ENCODE measurements around the gene MAPK10.
"Not testable (repeated sequence)": the region's sequence is repeated elsewhere in the genome, so short reads cannot be mapped to it uniquely, and the experiment has no call there.

MAPK10 gene

DNA sequence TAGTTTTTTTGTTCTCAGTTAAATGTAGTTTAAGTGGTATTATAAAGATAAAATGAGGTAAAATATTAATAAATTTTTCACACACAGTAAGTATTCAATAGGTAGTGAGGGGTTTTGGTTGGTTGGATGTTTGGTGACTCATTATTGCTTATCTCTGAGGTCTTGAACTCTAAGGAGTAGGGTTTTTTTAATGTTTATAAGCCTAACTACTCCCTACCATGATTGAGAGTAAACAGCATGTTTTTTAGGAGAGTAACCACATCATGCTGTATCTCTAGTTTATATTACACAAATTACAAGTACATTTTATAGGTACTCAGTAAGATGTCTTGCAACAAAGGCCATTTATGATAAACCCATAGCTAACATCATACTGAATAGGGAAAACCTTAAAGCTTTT is 181.6 kb downstream of the MAPK10 start:
- DNase-seq = no peak

DNA sequence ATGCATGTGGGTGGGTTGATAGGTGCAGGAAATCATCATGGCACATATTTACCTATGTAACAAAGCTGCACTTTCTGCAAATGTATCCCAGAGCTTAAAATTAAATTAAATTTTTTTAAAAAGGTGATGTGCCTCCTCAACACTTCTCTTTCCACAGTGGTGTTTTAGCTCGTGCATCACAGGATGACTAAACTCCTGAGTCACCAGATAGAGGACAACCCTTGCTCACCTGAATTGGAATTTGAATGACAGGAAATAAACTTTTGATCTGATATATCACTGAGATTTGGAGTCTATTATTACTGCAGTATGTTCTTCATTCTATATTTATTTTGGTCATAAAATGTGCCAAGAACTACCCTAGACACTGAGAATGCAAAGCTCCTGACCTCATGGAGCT is 185.3 kb downstream of the MAPK10 start:
- no peak for DNase-seq

DNA sequence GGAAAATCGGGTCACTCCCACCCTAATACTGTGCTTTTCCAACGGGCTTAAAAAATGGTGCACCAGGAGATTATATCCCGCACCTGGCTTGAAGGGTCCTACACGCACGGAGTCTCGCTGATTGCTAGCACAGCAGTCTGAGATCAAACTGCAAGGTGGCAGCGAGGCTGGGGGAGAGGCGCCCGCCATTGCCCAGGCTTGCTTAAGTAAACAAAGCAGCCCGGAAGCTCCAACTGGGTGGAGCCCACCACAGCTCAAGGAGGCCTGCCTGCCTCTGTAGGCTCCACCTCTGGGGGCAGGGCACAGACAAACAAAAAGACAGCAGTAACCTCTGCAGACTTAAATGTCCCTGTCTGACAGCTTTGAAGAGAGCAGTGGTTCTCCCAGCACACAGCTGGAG is 191.5 kb downstream of the MAPK10 start:
- not testable (repeated sequence) for DNase-seq

GRCh38 chr4:86160426-86160825 is 199.4 kb downstream of the MAPK10 start:
- no peak for DNase-seq

GRCh38 chr4:86159216-86159615 is 200.6 kb downstream of the MAPK10 start:
- DNase-seq = no peak

- DNase-seq = no peak
Measured at GRCh38 chr4:86156531-86156930, 203.3 kb downstream of the MAPK10 start.

GRCh38 chr4:86155766-86156165 is 204.1 kb downstream of the MAPK10 start:
- no peak for DNase-seq

DNA sequence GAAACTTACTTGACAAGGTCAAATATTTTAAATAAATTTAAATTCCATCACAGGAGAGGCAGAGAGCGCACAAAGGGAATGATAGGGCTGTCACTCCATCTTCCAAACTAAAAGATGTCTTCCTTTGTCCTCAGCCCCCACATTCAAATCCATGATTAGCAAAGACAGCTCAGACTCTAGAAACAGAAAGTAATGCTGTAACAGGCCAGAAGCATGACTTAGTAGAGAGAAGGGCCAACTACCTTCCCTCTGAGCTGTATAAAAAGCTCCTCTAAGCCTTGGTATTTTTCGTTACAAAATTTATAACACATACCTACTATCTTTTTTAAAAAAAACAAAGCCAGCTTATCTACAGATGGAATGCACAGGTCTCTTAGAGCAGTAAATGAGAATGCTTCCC is 207.4 kb downstream of the MAPK10 start:
- DNase-seq = no peak

- DNase-seq = no peak
Measured at GRCh38 chr4:86151196-86151595, 208.7 kb downstream of the MAPK10 start.

GRCh38 chr4:86141161-86141560 is 218.7 kb downstream of the MAPK10 start:
- DNase-seq = no peak

DNA sequence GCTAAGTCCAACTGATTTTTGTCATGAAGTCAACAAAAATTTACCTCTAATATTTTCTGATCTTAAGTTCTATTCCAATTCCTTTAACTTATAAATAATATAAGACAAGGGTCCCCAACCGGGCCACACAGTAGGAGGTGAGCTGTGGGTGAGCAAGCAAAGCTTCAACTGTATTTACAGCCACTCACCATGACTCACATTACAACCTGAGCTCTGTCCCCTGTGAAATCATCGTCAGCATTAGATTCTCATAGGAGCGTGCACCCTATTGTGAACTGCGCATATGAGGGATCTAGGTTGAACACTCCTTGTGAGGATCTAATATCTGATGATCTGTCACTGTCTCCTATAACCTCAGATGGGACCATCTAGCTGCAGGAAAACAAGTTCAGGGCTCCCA is 227.4 kb downstream of the MAPK10 start:
- no peak for DNase-seq

DNA sequence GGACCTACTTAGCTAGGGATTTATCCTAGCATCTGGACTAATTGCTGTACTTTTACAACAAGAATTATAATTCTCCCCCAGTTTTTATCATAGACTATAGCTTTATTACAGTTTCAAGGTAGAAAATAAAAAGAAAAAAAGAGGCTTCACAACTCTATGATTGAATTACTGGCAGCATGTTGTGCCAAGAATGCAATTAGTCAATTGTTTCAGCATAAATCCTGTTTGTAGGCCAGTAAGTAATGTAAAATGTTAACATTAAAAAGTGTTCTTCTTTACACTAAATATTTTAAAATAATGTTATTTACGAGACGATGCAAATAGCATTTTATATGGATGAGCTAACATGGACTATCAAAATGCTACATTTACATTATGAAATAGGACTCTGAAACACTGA is 228.4 kb downstream of the MAPK10 start:
- no peak for DNase-seq

GRCh38 chr4:86130160-86130933 is 229.5 kb downstream of the MAPK10 start:
- DNase-seq = no peak

- DNase-seq = no peak
Measured at GRCh38 chr4:86129546-86129945, 230.3 kb downstream of the MAPK10 start.

DNA sequence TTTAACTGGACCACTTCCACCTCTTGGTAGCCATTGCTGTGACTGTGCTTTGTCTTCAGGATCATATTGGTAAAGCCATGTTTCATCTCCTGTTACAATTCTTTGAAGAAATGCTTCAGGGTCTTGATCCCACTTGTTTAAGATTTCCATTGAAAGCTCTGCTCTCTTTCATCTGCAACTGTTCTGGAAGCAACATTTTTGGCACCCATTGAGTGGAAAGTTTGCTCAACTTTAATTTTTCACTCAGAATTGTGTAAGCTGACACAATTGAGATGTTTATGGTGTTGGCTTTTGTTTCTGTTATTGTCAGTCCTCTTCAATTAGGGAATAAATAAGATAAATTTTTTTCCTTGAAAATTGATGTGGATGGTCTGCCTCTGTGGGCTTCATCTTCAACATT is 237.4 kb downstream of the MAPK10 start:
- DNase-seq = no peak

DNA sequence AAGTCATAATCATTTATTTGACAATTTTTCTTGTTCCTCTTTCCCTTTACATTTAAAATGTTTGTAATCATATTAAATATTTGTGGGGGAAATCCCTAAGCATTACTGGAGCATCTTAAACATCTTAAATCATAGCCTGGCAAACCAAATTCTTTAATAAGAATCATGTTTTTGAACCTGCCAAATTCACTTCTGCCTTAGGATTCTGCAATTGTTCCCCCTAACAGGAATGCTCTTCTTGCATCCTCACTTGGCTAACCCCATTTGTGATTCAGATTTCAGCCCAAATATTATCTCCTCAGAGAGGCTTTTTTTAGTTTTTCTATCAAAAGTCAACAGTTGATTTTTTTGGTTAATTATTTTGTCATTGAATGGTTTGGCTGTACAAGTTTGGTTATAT is 241.1 kb downstream of the MAPK10 start:
- no peak for DNase-seq

GRCh38 chr4:86117705-86118302 is 242.0 kb downstream of the MAPK10 start:
- no peak for DNase-seq

DNA sequence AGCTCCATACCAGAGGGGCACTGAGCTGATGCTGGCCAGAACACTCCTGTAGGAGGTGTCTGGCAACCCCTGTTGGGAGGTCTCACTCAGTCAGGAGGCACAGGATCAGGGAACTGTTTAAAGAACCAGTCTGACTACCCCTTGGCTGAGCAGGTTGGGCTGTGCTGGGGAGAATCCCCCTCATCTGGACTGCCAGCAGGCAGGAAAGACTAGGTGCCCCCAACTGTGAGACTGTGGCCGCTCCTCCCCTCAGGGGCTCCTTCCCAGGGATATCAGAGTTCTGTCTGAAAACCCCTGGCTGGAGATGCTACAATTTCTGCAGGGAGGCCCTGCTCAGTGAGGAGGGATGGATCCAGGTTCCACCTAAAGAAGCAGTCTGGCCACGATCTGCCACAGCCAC is 245.3 kb downstream of the MAPK10 start:
- no peak for DNase-seq

GRCh38 chr4:86108834-86109233 is 251.0 kb downstream of the MAPK10 start:
- DNase-seq = no peak

- no peak for DNase-seq
Measured at GRCh38 chr4:86108137-86108536, 251.7 kb downstream of the MAPK10 start.

DNA sequence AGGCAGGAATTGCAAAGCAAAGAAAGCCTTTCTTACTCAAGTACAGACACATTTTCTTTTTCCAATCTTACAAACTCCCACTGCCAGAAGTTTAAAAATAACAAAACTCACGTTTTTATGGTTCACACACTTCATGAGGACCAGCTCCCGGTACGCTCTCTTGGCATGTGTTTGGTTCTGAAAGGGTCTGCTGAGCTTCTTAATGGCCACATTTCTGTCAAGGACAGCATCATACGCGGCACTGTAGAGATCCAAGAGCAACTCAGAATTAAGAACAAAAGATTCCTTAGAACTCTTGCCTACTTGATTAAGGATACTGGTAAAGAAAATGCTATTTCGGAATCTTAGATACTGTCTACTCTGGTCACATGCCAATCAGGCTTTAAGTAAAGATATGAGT is 252.7 kb downstream of the MAPK10 start:
- no peak for DNase-seq

GRCh38 chr4:86106475-86106874 is 253.4 kb downstream of the MAPK10 start:
- DNase-seq = no peak

- no peak for DNase-seq
Measured at GRCh38 chr4:86101841-86102240, 258.0 kb downstream of the MAPK10 start.

- DNase-seq = no peak
Measured at GRCh38 chr4:86101410-86101809, 258.4 kb downstream of the MAPK10 start.
